Measurements from ENCODE around the gene KIAA1671.
"Not testable (repeated sequence)": the region's sequence is repeated elsewhere in the genome, so short reads cannot be mapped to it uniquely, and the experiment has no call there.

The KIAA1671 gene

DNA sequence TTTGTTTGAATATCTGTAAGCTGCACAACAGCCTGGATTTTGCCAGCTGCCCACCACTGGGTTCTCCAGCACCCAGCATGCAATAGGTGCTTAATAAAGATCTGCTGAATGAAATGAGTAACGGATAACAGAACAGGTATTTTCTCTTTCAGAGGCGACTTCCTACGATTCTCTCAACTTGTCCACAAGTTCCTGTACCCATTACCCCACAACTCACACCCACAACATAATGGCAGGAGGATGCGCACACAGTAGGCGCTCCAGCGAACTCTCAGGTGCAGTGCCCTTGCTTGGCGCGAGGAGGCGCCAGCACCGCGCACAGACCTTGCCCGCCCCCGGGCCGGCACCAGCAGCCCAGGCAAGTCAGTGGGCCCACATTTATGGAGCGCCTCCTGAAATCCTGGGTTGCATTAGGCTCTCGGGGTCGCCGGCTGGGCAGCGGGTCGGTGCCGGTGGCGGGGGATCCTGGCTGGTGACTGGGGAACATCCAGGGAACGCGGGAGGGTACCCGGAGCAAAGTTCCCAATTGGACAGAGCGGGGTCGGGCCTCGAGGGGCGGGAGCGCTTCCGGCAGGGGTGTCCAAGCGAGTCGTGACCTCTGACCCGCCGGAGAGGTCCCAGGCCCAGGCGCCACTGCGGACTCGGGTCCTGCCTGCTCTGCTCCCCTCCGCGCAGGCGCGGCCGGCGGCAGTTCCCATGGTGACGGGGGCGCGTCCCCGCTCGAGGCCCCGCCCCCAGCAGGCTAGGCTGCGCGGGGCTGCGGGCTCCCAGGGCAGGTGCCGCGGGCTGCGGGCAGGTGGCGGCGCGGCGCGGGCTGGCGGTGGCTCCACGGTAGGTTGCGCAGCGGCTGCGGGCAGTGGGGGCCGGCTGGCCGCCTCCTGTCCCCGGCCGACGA lies at the start of gene KIAA1671:
TSS of gene KIAA1671 (plus strand) at position 775 of the 895 bp plus-strand sequence. CDS start 75,284 bp downstream, outside the sequence.
- DNase-seq, result peak; percentile 88

GRCh38 chr22:24905909-24906308 lies 46.6 kb upstream of the KIAA1671 start:
- no peak for DNase-seq

GRCh38 chr22:24907101-24907500 lies 45.4 kb upstream of the KIAA1671 start:
- not testable (repeated sequence) for DNase-seq

- DNase-seq, result no peak
Measured at GRCh38 chr22:24920029-24920428, 32.5 kb upstream of the KIAA1671 start.

GRCh38 chr22:24925586-24926427 lies 26.7 kb upstream of the KIAA1671 start:
- no peak for DNase-seq

GRCh38 chr22:24926428-24926725 lies 26.1 kb upstream of the KIAA1671 start:
- DNase-seq, result no peak

- no peak for DNase-seq
Measured at GRCh38 chr22:24926849-24927579, 25.5 kb upstream of the KIAA1671 start.

- no peak for DNase-seq
Measured at GRCh38 chr22:24928322-24928721, 24.2 kb upstream of the KIAA1671 start.

GRCh38 chr22:24930678-24931077 lies 21.8 kb upstream of the KIAA1671 start:
- DNase-seq, result no peak

DNA sequence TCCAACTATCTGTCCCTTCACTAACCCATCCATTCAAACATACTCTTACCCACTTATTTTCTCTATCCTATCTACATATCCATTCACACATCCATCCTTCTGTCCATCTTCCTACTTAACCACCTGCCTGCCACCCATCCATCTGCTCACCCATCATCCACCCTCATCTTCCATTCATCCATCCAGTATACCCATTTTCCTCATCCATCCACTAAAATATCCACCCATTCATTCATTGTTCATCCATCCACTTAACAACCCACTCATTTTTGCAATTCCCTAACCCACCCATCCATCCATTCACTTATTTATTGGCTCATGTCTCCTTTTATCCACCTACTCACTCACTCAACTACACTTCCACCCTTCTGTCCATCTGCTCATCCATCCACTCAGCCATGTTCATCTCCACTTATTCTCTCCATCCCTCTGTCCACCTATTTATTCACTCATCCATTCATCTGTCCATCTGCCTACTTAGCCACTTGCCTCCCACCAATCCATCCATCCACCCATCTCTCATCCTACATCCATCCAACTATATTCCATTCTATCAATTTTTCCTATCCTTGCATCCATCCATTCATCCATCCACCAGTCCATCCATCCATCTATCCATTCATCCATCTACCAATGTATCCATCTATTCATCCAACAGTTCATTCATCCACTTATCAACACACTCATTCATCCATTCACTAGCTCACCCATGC lies 16.6 kb upstream of the KIAA1671 start:
- no peak for DNase-seq

DNA sequence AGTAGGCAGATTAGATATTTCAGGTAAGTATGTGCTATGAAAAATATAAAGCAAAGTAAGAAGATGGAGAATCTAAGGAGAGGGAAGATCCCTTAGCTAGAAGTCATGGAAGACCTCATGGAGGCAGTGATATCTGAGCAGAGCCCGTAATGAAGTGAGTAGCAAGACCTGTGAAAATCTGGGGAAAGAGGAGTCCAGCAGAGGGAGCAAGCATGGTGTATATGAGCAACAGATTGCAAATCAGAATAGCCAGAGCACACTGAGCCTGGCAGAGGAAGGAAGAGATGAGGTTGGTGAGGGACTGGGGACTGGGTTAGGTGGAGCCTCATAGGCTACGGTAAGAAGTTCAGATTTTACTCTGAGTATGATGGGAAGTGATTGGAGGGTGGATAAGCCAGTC lies 15.4 kb upstream of the KIAA1671 start:
- no peak for DNase-seq

- DNase-seq, result no peak
Measured at GRCh38 chr22:24938741-24939341, 13.7 kb upstream of the KIAA1671 start.

DNA sequence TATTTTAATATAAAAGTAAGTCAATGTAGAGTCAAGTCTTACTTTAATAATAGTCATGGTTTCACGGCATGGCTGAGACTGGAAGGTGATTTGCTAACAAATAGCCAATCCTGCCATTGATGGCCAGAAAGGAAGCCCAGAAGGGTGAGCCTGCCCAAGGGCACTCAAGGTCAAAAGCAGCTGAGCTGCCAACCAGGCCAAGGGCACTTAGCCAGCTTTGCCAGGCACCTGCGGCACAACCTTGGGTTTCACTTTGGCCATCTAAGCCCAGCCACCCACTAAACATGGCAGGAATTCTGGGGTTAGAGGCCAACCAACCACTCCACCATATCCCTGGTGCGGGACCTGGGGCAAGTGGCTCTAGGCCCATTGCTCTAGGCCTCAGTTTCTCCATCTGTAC lies 10.2 kb upstream of the KIAA1671 start:
- no peak for DNase-seq

DNA sequence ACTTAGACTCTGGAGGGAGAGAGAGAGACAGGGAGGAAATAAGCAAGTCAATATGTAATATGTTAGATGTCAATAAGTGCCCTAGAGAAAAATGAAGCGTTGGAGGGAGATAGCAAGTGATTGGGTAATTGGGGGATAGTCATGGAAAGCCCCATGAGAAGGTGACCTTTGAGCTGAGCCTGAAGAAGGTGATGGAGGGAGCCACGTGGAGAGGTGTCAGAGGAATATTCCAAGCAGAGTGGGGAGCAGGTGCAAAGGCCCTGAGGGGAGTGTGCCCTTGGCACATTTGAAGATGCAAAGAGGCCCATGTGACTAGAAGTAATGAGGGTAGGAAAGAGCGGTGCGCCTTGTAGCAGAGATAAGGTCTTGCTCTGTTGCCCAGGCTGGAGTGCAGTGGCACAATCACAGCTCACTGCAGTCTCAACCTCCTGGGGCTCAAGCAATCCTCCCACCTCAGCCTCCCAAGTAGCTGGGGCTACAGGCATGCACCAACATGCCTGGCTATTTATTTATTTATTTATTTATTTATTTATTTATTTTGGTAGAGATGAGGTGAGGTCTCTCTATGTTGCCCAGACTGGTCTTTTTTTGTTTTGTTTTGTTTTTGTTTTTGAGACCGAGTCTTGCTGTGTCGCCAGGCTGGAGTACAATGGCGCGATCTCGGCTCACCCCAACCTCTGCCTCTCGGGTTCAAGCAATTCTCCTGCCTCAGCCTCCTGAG lies 8.1 kb upstream of the KIAA1671 start:
- no peak for DNase-seq

DNA sequence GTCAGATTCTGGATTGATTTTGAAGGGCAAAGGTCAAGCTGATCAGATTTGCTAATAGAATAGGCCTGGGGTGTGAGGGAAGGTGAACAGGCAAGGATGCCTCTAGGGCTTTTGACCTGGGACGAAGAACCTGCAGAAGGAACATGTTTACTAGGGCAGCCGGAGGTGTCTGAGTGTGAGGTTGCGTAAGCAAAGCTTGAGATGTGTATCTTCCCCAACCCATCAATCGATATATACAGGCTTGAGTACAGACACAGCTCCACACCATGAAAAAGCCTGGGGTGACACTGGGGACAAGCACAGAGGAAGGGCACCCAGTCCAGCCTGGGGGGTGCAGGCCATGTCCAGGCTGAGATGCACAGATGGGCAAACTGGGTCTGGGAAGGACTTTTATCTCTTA lies 7.1 kb upstream of the KIAA1671 start:
- DNase-seq, result no peak

- DNase-seq, result no peak
Measured at GRCh38 chr22:24947383-24947782, 5.1 kb upstream of the KIAA1671 start.

DNA sequence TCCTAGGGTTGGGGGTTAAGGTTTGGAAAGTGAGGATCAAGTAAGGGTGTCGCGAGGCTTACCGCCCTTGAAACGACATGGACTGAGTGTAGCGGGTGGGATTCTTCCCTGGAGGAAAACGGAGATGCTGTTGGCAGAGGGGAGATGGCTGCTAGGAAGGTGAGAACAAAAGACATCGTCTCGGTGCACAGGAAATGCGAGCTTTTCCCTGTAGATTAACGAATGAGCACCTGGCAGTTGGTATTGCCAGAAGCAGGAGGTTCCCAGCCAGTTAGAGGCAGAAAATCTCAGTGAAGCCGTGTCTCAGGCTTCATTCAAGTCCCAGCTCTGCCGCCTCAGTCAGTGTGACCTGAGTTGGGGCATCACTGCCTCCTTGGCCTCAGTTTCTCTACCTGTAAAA lies 4.6 kb upstream of the KIAA1671 start:
- no peak for DNase-seq

DNA sequence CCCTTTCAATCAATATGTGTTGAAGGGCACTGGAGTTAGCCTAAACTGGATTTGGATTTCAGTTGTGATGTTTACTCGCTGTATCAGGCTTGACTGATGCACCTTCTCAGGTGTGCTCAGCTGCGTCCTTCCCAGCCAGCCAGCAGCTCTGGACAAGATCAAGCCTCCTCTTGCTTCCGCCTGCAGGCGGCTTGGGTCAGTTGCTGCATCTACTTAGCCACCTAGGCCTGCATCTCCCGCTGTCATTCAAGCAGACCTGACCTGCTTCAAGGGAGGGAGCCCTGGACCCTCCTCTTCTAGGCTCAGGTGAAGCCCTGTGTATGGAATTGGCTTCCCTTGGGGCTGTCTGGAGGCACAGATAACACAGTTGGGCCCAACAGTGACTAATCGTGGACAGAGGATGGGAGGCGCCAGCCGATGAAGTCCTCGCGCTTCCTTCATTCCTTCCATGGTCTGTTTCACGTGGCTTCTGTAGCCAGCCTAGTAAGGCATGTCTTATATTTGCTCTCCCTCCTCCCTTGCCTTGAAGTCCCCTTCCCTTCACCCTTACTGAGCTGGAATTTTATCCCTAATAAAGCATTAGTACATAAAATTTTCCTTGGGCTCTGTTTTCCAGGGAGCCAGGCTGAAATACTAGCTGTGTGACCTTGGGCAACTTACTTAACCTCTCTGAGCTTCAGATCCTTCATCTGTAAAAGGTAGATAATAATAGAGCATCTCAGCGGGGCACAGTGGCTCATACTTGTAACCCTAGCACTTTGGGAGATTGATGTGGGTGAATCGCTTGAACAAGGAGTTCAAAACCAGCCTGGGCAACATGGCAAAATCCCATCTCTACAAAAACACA lies 3.9 kb upstream of the KIAA1671 start:
- no peak for DNase-seq

GRCh38 chr22:24950272-24950902 lies 2.1 kb upstream of the KIAA1671 start:
- DNase-seq, result no peak

DNA sequence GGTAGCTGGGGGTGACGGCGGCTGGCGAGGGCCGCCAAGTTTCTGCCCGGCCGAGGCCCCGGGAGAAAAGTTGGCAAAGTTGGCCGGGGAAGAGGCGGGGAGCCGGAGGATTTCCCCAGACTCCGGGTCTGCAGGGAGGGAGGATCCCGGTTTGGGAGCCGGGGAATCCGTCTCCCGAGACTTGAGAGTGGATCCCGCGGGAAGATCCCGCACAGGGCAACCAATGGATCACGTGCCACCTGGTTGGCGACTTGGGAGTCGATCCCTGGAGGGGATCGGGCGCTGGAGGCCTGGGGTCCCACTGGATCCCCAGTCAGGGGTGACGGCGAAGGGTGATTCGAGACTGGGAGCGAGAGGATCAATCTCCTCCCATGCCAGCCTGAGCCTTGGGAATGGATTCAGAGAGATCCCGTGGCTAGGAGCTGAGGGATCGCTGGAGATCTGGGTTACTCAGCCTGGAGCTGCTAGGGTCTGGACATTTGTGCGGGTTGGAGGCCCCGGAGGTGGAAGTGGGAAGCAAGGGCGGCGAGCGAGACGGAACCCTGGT lies 394 bp downstream of the KIAA1671 start:
- DNase-seq, result no peak

Data from stimulated activated CD4-positive, alpha-beta T cell treated with anti-CD3 and anti-CD28 coated beads, Interleukin-4, amount 100 ng/mL, for 1 hour (primary cell).